Parathyroid adenoma (tissue), 2 donors: ENCODE measurements around the gene MYH14.

Source experiments
- H2AFZ ChIP-seq: fragments of 300-600 bp; sonication (generic); one replicate; pipeline ENCODE4 v1.7.0; 2017; ENCODE audit warnings: antibody characterized with exemption, mild to moderate bottlenecking
- H3K27ac ChIP-seq: fragments of 300-600 bp; sonication (generic); one replicate; pipeline ENCODE4 v1.7.0; 2017
- H3K27me3 ChIP-seq: fragments of 300-600 bp; sonication (generic); one replicate; pipeline ENCODE4 v1.7.0; 2017; ENCODE audit warnings: low read length; ENCODE audit not compliant: control insufficient read depth, insufficient read depth
- H3K36me3 ChIP-seq: fragments of 300-600 bp; sonication (generic); one replicate; pipeline ENCODE4 v1.7.0; 2017; ENCODE audit warnings: low read length; ENCODE audit not compliant: control insufficient read depth, insufficient read depth
- H3K4me1 ChIP-seq: fragments of 300-600 bp; sonication (generic); one replicate; pipeline ENCODE4 v1.7.0; 2017; ENCODE audit warnings: control low read depth
- H3K4me2 ChIP-seq: fragments of 300-600 bp; sonication (generic); one replicate; pipeline ENCODE4 v1.7.0; 2017; ENCODE audit warnings: low read length
- H3K4me3 ChIP-seq: fragments of 300-600 bp; sonication (generic); one replicate; pipeline ENCODE4 v1.7.0; 2017; ENCODE audit warnings: low read depth, low read length
- H3K79me2 ChIP-seq: fragments of 300-600 bp; sonication (generic); one replicate; pipeline ENCODE4 v1.7.0; 2017; ENCODE audit warnings: control low read depth
- H3K9ac ChIP-seq: fragments of 300-600 bp; sonication (generic); one replicate; pipeline ENCODE4 v1.7.0; 2017; ENCODE audit warnings: mild to moderate bottlenecking
- H3K9me3 ChIP-seq: fragments of 300-600 bp; sonication (generic); one replicate; pipeline ENCODE4 v1.7.0; 2017; ENCODE audit warnings: low read length; ENCODE audit not compliant: control insufficient read depth
- TF ChIP-seq, protein P1 (sequence below): fragments of 300-600 bp; sonication (generic); IDR thresholded peaks from one replicate; pipeline ENCODE4 v1.7.0; 2017; ENCODE audit warnings: antibody characterized with exemption, mild to moderate bottlenecking
- donor health status: primary hyperparathyroidism.

The MYH14 gene

GRCh38 chr19:50221087-50221486 lies 17.7 kb downstream of the MYH14 start:
- TF ChIP-seq, protein P1, sequence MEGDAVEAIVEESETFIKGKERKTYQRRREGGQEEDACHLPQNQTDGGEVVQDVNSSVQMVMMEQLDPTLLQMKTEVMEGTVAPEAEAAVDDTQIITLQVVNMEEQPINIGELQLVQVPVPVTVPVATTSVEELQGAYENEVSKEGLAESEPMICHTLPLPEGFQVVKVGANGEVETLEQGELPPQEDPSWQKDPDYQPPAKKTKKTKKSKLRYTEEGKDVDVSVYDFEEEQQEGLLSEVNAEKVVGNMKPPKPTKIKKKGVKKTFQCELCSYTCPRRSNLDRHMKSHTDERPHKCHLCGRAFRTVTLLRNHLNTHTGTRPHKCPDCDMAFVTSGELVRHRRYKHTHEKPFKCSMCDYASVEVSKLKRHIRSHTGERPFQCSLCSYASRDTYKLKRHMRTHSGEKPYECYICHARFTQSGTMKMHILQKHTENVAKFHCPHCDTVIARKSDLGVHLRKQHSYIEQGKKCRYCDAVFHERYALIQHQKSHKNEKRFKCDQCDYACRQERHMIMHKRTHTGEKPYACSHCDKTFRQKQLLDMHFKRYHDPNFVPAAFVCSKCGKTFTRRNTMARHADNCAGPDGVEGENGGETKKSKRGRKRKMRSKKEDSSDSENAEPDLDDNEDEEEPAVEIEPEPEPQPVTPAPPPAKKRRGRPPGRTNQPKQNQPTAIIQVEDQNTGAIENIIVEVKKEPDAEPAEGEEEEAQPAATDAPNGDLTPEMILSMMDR = no peak
- Histone ChIP-seq H2AFZ (no peak overlapping the region), H3K4me1 (no peaks in the 10 kb centered on the region), H3K27ac (no peak overlapping the region), H3K9ac (no peak overlapping the region), H3K4me2 (no peak overlapping the region), H3K27me3 (no peaks in the 10 kb centered on the region), H3K36me3 (no peaks in the 10 kb centered on the region), H3K4me3 (no peak overlapping the region), H3K79me2 (peaks cover 6% of the 10 kb centered on the region), H3K9me3 (no peaks in the 10 kb centered on the region)

GRCh38 chr19:50222691-50223438 lies 19.4 kb downstream of the MYH14 start:
- peaks cover 6% of the 10 kb centered on the region for H3K79me2 ChIP-seq
- H3K9me3 ChIP-seq = no peaks in the 10 kb centered on the region
- H3K36me3 ChIP-seq = no peaks in the 10 kb centered on the region
- no peaks in the 10 kb centered on the region for H3K27me3 ChIP-seq
- no peak overlapping the region for H3K4me2 ChIP-seq
- TF ChIP-seq, protein P1 = no peak
- H2AFZ ChIP-seq = no peak overlapping the region
- no peak overlapping the region for H3K9ac ChIP-seq
- no peaks in the 10 kb centered on the region for H3K4me1 ChIP-seq
- no peak overlapping the region for H3K27ac ChIP-seq
- no peak overlapping the region for H3K4me3 ChIP-seq

- no peaks in the 10 kb centered on the region for H3K9me3 ChIP-seq
- no peaks in the 10 kb centered on the region for H3K36me3 ChIP-seq
- H3K4me1 ChIP-seq = no peaks in the 10 kb centered on the region
- no peak overlapping the region for H3K4me3 ChIP-seq
- no peak overlapping the region for H3K9ac ChIP-seq
- no peaks in the 10 kb centered on the region for H3K27me3 ChIP-seq
- peaks cover 6% of the 10 kb centered on the region for H3K79me2 ChIP-seq
- no peak overlapping the region for H2AFZ ChIP-seq
- no peak overlapping the region for H3K27ac ChIP-seq
- TF ChIP-seq, protein P1 = no peak
- H3K4me2 ChIP-seq = no peak overlapping the region
Observed at GRCh38 chr19:50223439-50223716, 20.0 kb downstream of the MYH14 start.

DNA sequence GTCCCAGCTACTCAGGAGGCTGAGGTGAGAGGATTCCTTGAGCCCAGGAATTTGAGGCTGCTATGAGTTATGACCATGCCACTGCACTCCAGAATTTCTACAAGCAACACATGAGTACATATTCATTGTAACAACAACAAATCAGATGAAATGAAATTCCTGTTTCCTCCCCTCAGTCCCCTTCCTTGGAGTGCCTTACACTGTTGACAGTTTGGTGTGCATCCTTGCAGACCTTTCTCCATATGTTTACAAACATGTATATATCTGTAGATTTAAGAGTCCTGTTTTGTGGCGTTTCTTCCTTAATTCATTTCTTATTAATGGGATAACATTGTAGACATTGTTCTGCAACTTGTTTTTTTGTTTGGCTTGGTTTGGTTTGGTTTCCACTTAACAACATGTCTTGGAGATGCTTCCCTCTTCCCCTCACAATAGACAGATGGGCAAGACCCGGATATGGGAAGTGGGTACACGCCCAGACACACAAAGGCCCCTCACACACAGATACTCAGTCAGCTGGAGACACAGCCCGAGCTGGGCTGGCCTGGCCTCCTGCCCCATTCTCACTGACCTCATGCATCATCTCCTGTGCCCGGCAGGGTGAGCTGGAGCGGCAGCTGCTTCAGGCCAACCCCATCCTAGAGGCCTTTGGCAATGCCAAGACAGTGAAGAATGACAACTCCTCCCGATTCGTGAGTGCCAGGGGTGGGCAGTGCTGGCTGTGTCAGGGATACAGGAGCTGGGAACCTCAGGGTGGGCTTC lies 21.7 kb downstream of the MYH14 start:
- Histone ChIP-seq H3K4me3 (no peak overlapping the region), H3K27ac (no peak overlapping the region), H2AFZ (no peak overlapping the region), H3K9me3 (no peaks in the 10 kb centered on the region), H3K36me3 (no peaks in the 10 kb centered on the region), H3K27me3 (no peaks in the 10 kb centered on the region), H3K4me1 (no peaks in the 10 kb centered on the region), H3K4me2 (no peak overlapping the region), H3K9ac (no peak overlapping the region), H3K79me2 (peaks cover 6% of the 10 kb centered on the region)
- TF ChIP-seq, protein P1 = no peak
